Stimulated activated CD8-positive, alpha-beta memory T cell treated with anti-CD3 and anti-CD28 coated beads, Interleukin-4, amount 100 ng/mL, for 4 hours (primary cell): ENCODE results near the gene DUXA.

Experiments
- DNase-seq, 2 donors: peaks; one replicate each; pipeline ENCODE4 v3.0.0-alpha.2; 2020; ENCODE audit warnings: low read depth in 2 of 2, low spot score in 1 of 2

DUXA gene

DNA sequence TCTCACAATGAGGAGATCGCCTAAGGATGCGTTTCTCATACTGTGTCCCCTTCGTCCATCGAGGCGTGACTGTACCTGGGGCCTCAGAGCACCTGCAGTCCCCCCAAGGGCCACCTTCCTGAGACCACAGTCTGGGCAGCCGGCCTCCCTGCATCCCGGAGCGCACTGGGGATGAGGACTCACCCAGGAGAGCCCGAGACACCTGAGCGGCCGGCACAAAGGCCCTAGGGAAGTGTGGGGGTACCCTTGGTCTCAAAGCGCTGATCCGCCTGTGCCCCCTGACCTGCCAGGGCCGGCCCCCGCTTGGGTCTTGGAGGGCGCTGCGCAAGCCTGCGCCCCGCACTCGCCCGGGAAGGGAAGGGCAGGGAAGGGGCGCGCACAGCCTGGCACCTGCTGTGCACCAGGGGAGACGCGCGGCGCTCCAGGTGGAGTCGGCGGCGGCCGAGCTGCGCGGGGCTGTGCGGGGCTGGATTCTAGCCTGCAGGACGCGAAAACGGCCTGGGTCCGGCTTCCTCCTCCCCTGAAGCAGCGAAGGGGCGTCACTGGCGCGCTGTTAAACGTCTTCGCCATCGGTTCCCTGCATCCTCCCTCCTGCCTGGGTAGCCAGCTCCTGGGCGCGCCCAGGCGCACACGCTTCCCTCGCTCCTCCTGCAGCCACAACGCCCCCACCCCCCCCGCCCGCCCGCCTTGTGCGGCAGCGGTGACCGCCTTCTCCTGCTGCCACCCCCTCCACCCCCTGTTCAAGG is 61.1 kb downstream of the DUXA start:
- no peak for DNase-seq
